Neural crest cell (in vitro differentiated cells): Measurements from ENCODE around the gene SRSF3. TPM values are rescaled to one million over a fixed set of nuclear protein-coding genes. Genes with fewer than 3 reads are reported as not detected.
"Not testable (repeated sequence)": the region's sequence is repeated elsewhere in the genome, so short reads cannot be mapped to it uniquely, and the experiment has no call there.

Experiments used
- DNase-seq: peaks from one replicate; pipeline ENCODE4 v3.0.0; 2021; ENCODE audit warnings: low read depth, mixed read lengths, low spot score
- H3K27ac Mint-ChIP-seq: one replicate; pipeline ENCODE4 v1.8.0; 2021; ENCODE audit warnings: mild to moderate bottlenecking, mixed read lengths; ENCODE audit not compliant: unreplicated experiment
- H3K27me3 Mint-ChIP-seq: 2 replicates; pipeline ENCODE4 v1.8.0; 2021; ENCODE audit warnings: low read depth, mild to moderate bottlenecking, mixed read lengths
- H3K36me3 Mint-ChIP-seq: 2 replicates; pipeline ENCODE4 v1.8.0; 2021; ENCODE audit warnings: low read depth, mild to moderate bottlenecking, mixed read lengths
- H3K4me1 Mint-ChIP-seq: 2 replicates; pipeline ENCODE4 v1.8.0; 2021; ENCODE audit warnings: mixed read lengths
- H3K4me3 Mint-ChIP-seq: one replicate; pipeline ENCODE4 v1.8.0; 2021; ENCODE audit warnings: mild to moderate bottlenecking, mixed read lengths
- H3K9me3 Mint-ChIP-seq: 2 replicates; pipeline ENCODE4 v1.8.0; 2021; ENCODE audit warnings: mixed read lengths
- microRNA-seq: library from miRNA; unstranded; fragments of <30 nt; microRNA quantifications from one replicate; pipeline ENCODE4, GENCODE V29; 2020
- total RNA-seq: library from RNA; stranded (reverse); gene quantifications from 2 replicates; pipeline ENCODE4 v1.2.1, GENCODE V29; 2021
- TF ChIP-seq, protein P1 (sequence below): fragments of 200-600 bp; sonication (generic); conservative IDR thresholded peaks from 2 replicates; pipeline ENCODE4 v1.5.0; 2021; ENCODE audit warnings: antibody characterized with exemption, mild to moderate bottlenecking

Gene SRSF3
- total RNA-seq, 1 donor from 2014 or later = 611 TPM

DNA sequence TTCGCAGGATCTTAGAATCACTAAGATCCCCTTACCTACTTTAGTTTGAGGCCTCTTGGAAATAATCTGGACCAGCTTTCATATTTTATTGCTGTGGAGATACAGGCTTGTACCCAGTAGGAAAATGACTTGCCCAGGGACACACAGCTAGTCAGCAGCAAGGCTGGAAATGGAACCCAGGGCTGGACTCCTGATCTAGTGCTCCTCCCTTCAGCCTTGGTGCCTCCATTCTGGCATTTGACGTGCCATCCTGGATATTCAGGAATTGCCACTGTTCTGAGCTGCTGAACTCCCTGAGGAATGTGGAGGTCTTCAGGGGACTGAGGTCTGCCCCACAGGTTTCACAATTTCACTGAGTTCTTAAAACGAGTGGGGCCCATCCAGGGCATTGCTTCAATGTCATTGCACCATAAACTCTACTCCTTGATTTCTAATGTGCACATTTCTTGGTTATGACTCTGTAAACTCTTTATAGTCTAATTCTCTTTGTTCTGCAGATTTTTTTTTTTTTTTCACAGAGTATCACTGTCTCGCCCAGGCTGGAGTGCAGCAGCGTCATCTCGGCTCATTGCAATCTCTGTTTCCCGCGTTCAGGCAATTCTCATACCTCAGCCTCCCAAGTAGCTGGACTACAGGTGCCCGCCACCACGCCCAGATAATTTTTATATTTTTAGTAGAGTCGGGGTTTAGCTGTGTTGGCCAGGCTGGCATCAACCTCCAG lies 57.7 kb downstream of the SRSF3 start:
- peaks cover 23% of the 10 kb centered on the region for H3K4me1 Mint-ChIP-seq
- TF ChIP-seq, protein P1, sequence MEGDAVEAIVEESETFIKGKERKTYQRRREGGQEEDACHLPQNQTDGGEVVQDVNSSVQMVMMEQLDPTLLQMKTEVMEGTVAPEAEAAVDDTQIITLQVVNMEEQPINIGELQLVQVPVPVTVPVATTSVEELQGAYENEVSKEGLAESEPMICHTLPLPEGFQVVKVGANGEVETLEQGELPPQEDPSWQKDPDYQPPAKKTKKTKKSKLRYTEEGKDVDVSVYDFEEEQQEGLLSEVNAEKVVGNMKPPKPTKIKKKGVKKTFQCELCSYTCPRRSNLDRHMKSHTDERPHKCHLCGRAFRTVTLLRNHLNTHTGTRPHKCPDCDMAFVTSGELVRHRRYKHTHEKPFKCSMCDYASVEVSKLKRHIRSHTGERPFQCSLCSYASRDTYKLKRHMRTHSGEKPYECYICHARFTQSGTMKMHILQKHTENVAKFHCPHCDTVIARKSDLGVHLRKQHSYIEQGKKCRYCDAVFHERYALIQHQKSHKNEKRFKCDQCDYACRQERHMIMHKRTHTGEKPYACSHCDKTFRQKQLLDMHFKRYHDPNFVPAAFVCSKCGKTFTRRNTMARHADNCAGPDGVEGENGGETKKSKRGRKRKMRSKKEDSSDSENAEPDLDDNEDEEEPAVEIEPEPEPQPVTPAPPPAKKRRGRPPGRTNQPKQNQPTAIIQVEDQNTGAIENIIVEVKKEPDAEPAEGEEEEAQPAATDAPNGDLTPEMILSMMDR = no peak
- H3K36me3 Mint-ChIP-seq = no peaks in the 10 kb centered on the region
- no peaks in the 10 kb centered on the region for H3K9me3 Mint-ChIP-seq
- H3K4me3 Mint-ChIP-seq = no peak overlapping the region
- H3K27ac Mint-ChIP-seq = no peak overlapping the region
- peaks cover 6% of the 10 kb centered on the region for H3K27me3 Mint-ChIP-seq
- DNase-seq = no peak

DNA sequence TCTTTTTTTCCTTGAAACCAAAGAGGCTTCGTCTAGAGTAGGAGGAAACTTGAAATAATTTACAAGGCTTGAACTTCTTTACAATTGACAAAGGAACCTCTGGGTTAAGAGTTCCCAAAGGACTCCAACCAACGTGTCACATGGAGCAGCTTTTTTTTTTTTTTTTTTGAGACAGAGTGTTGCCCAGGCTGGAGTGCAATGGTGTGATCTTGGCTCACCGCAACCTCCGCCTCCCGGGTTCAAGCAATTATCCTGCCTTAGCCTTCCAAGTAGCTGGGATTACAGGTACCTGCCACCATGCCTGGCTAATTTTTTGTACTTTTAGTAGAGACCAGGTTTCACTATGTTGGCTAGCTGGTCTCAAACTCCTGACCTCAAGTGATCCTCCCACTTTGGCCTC lies 60.3 kb downstream of the SRSF3 start:
- peaks cover 16% of the 10 kb centered on the region for H3K4me1 Mint-ChIP-seq
- not testable (repeated sequence) for H3K9me3 Mint-ChIP-seq, H3K36me3 Mint-ChIP-seq, H3K27me3 Mint-ChIP-seq, H3K27ac Mint-ChIP-seq, H3K4me3 Mint-ChIP-seq, DNase-seq

Small RNA genes lying within 50 kb of the gene (microRNA-seq; reads per million reads assigned to microRNA genes)
- gene MIR3925 = not detected

Other genes with a start within 250 kb of the SRSF3 start
- not detected in 2 replicates for gene ETV7, start 206.7 kb upstream of the SRSF3 start, total RNA-seq
- gene PXT1, start 151.5 kb upstream of the SRSF3 start, total RNA-seq = 0.14 TPM in 1 of 2 replicates, not detected in the other
- 48.1 and 52.5 TPM in 2 replicates for gene KCTD20, start 151.4 kb upstream of the SRSF3 start, total RNA-seq
- 26.8 and 27.7 TPM in 2 replicates for gene STK38, start 46.9 kb upstream of the SRSF3 start, total RNA-seq
- 11.6 and 12.5 TPM in 2 replicates for gene CDKN1A, start 84.4 kb downstream of the SRSF3 start, total RNA-seq
- not detected in 2 replicates for gene RAB44, start 103.5 kb downstream of the SRSF3 start, total RNA-seq
- gene CPNE5, start 245.1 kb downstream of the SRSF3 start, total RNA-seq = 0.54 and 1.0 TPM in 2 replicates